Activated CD8-positive, alpha-beta memory T cell treated with anti-CD3 and anti-CD28 coated beads, Interleukin-2, amount 50 U/mL, for 48 hours (primary cell): ENCODE results near the gene TTLL11.

Source experiments
- DNase-seq: peaks from one replicate; pipeline ENCODE4 v3.0.0-alpha.2; 2020

The TTLL11 gene

GRCh38 chr9:121780177-121781040, 312.7 kb downstream of the TTLL11 start:
- no peak for DNase-seq

GRCh38 chr9:121779381-121780117, 313.6 kb downstream of the TTLL11 start:
- no peak for DNase-seq

GRCh38 chr9:121778252-121779225, 314.6 kb downstream of the TTLL11 start:
- no peak for DNase-seq

GRCh38 chr9:121776739-121777637, 316.1 kb downstream of the TTLL11 start:
- DNase-seq = no peak

- no peak for DNase-seq
Measured at GRCh38 chr9:121776001-121776738, 316.9 kb downstream of the TTLL11 start.

GRCh38 chr9:121774715-121775613, 318.1 kb downstream of the TTLL11 start:
- no peak for DNase-seq

- DNase-seq = no peak
Measured at GRCh38 chr9:121773954-121774714, 319.0 kb downstream of the TTLL11 start.

- no peak for DNase-seq
Measured at GRCh38 chr9:121773286-121773953, 319.7 kb downstream of the TTLL11 start.

- no peak for DNase-seq
Measured at GRCh38 chr9:121772600-121773285, 320.4 kb downstream of the TTLL11 start.
